ENCODE results near the gene PLA2G1B.

DNA sequence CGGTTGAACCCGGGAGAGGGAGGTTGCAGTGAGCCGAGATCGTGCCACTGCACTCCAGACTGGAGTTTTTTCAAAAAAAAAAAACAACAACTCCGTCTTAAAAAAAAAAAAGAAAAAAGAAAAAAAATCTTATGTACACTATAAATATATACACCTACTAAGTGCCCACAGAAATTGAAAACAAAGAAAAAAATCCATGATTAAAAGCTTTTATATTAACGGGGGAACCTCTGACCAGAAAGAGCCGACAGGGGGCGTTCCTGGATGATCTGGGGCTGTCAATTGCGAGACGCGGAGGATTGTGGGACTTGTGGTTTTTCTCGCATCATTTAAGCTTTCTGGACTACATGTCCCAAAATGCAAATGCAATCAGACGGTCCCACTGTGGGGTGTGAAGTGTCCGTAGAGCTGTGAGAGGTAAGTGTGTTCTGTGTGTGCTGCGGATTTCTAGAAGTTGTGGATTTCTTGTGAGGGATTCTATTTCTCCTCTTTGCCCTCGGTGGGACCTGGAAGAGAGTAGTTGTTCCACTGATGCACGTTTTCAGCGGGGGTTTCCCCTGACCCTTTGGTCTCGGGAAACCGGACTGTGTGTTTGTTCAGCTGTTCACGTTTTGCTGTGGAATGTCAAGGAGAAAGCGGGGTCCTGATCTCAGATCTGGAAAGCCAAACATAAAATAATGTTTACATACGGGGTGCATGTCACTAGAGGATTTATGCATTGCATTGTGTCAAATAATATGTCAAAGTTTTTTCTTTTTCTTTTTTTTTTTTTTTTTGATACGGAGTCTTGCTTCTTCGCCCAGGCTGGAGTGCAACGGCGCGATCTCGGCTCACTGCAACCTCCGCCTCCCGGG is 25.4 kb downstream of the PLA2G1B start, which contains the start of gene SIRT4:
- TF ChIP-seq, protein P1, sequence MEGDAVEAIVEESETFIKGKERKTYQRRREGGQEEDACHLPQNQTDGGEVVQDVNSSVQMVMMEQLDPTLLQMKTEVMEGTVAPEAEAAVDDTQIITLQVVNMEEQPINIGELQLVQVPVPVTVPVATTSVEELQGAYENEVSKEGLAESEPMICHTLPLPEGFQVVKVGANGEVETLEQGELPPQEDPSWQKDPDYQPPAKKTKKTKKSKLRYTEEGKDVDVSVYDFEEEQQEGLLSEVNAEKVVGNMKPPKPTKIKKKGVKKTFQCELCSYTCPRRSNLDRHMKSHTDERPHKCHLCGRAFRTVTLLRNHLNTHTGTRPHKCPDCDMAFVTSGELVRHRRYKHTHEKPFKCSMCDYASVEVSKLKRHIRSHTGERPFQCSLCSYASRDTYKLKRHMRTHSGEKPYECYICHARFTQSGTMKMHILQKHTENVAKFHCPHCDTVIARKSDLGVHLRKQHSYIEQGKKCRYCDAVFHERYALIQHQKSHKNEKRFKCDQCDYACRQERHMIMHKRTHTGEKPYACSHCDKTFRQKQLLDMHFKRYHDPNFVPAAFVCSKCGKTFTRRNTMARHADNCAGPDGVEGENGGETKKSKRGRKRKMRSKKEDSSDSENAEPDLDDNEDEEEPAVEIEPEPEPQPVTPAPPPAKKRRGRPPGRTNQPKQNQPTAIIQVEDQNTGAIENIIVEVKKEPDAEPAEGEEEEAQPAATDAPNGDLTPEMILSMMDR (IDR thresholded peaks at IDR 0.05), result peak; percentile 61 to 90 (median 88)
- peak in 1 of 2 donors; percentile 99 for TF ChIP-seq POLR2AphosphoS5 (IDR thresholded peaks at IDR 0.05; ENCODE audit: insufficient read depth in 1 of 2, low read depth in 1 of 2)
- no peak for TF ChIP-seq POLR2A (IDR thresholded peaks at IDR 0.05)
